T-helper 2 cell treated with Interferon-gamma antibody and Interleukin-4, amounts not matched to agents 100 ng/mL and 5 ng/mL, for 36 hours (primary cell): ENCODE data around the gene SH3BP2. TPM values are rescaled to one million over a fixed set of nuclear protein-coding genes. Genes with fewer than 3 reads are reported as not detected.

Experiments
- intact Hi-C: fragments of 100-400 bp; cut with micrococcal nuclease; formaldehyde crosslinking; loops from one replicate; pipeline ENCODE4 v1.15.1; 2023
- total RNA-seq: library from RNA; stranded (reverse); gene quantifications from 2 replicates; pipeline ENCODE4 v1.2.3, GENCODE V29; 2022

Gene SH3BP2
- total RNA-seq, 1 donor from 2014 or later, result 76.0 TPM

- intact Hi-C loops, result no loop called here
Measured at GRCh38 chr4:2800691-2801596, 8.1 kb downstream of the SH3BP2 start.

GRCh38 chr4:2802618-2803531 lies 10.0 kb downstream of the SH3BP2 start:
- intact Hi-C loops, result no loop called here

- intact Hi-C loops, result no loop called here
Measured at GRCh38 chr4:2803624-2804448, 11.0 kb downstream of the SH3BP2 start.

GRCh38 chr4:2804449-2804972 lies 11.6 kb downstream of the SH3BP2 start:
- intact Hi-C loops, result no loop called here

- intact Hi-C loops, result no loop called here
Measured at GRCh38 chr4:2804973-2805501, 12.2 kb downstream of the SH3BP2 start.

GRCh38 chr4:2805712-2806389 lies 13.0 kb downstream of the SH3BP2 start:
- intact Hi-C loops, result no loop called here

GRCh38 chr4:2806390-2807355 lies 13.8 kb downstream of the SH3BP2 start:
- intact Hi-C loops, result no loop called here

- intact Hi-C loops, result no loop called here
Measured at GRCh38 chr4:2807571-2807970, 14.7 kb downstream of the SH3BP2 start.

GRCh38 chr4:2808001-2808400 lies 15.1 kb downstream of the SH3BP2 start:
- intact Hi-C loops, result no loop called here

- intact Hi-C loops, result no loop called here
Measured at GRCh38 chr4:2809610-2810180, 16.8 kb downstream of the SH3BP2 start.

- intact Hi-C loops, result no loop called here
Measured at GRCh38 chr4:2810388-2810787, 17.5 kb downstream of the SH3BP2 start.

- intact Hi-C loops, result loop anchor here (2.0 kb wide), 2 partner anchors 33 to 47 kb away; no protein-coding TSS in a partner anchor
Measured at GRCh38 chr4:2811830-2812611, 19.1 kb downstream of the SH3BP2 start.

GRCh38 chr4:2812612-2813354 lies 19.9 kb downstream of the SH3BP2 start:
- intact Hi-C loops, result loop anchor here (2.0 kb wide), 2 partner anchors 32 to 48 kb away; no protein-coding TSS in a partner anchor

GRCh38 chr4:2813446-2814405 lies 20.8 kb downstream of the SH3BP2 start:
- intact Hi-C loops, result loop anchor here (2.0 kb wide), 2 partner anchors 31 to 49 kb away; no protein-coding TSS in a partner anchor

GRCh38 chr4:2814627-2815270 lies 21.9 kb downstream of the SH3BP2 start:
- intact Hi-C loops, result no loop called here
